NCI-H146 treated with DMSO at 0.1 percent for 48 hours (cell line): ENCODE data around the gene KDM1B.
A peak's percentile ranks its signal among the peaks of the same experiment; 100 is the strongest.

Experiments
- DNase-seq: peaks from one replicate; lab custom pipeline; 2025; ENCODE audit not compliant: unreplicated experiment; lab: John Stamatoyannopoulos, UW

The KDM1B gene, protein sequence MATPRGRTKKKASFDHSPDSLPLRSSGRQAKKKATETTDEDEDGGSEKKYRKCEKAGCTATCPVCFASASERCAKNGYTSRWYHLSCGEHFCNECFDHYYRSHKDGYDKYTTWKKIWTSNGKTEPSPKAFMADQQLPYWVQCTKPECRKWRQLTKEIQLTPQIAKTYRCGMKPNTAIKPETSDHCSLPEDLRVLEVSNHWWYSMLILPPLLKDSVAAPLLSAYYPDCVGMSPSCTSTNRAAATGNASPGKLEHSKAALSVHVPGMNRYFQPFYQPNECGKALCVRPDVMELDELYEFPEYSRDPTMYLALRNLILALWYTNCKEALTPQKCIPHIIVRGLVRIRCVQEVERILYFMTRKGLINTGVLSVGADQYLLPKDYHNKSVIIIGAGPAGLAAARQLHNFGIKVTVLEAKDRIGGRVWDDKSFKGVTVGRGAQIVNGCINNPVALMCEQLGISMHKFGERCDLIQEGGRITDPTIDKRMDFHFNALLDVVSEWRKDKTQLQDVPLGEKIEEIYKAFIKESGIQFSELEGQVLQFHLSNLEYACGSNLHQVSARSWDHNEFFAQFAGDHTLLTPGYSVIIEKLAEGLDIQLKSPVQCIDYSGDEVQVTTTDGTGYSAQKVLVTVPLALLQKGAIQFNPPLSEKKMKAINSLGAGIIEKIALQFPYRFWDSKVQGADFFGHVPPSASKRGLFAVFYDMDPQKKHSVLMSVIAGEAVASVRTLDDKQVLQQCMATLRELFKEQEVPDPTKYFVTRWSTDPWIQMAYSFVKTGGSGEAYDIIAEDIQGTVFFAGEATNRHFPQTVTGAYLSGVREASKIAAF

DNA sequence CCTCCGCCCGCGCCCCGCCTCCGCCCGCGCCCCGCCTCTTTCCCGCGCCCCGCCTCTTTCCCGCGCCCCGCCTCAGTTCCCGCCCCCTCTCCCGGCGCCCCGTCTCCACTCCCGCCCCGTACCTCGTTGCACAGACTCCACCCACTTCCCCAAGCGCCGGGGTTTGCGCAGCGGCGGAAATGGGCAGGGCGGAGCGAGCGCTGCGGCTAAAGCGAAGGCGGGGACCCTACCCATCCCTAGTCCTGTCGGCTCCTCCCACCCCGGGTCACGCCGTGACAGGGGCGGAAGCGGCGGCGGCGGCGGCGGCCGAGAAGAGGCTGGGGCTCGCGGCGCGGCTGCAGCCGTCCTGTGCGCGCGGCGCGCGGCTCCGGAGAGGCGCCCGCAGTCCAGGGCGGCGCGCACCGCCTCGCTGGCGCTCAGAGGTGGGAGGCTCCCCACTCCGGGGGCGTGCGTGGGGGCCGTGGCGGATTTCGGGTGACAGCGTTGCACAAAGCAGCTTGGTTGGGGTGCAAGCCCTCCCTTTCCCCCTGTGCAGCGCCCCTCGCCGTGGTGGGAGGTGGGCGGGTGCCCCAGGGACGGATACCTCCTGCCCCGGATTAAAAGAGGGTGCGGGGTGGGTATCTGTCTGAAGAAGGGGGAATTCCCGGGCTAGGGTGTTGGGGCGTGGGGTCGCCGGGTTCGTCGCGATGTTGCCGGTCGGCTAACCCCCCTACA, at the start of gene KDM1B:
KDM1B (plus strand) TSS at position 273 of the 714 bp plus-strand sequence. CDS start 4,474 bp downstream, outside the sequence.
- DNase-seq: peak; percentile 95

DNA sequence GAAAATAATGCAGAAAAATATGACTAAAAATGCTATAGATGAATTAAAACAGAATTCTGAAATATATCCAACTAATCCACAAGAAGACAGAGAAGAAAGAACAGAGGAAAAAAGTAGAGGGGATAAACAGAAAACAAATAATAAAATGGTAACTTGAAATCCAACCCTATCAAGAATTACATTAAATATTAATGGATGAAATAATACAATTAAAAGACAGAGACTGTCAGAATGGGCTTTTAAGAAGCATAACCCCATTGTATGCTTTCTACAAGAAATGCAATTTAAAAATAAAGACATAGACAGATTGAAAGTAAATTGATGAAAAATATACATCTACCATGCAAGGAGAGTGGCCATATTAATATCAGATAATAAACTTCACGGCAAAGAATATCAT, 48.2 kb upstream of the KDM1B start:
- no peak for DNase-seq

DNA sequence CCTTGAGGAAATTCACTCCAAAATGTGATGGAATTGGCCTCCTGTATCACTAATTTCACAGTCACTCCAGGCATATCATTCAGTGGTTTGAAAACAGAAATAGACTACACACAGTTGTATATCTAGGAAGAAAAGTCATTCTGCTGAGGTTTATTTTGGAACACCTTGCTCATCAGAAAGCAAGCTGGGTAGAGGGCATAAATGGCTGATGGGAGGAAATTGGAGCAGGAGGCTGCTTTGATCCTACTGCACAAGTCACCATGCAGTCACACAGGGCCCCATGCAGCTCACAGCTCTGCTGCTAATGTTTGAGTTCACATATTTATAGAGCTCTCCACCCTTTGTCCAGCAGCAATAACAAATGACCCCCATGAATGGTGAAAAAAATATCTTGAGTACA, 45.1 kb upstream of the KDM1B start:
- DNase-seq: no peak

DNA sequence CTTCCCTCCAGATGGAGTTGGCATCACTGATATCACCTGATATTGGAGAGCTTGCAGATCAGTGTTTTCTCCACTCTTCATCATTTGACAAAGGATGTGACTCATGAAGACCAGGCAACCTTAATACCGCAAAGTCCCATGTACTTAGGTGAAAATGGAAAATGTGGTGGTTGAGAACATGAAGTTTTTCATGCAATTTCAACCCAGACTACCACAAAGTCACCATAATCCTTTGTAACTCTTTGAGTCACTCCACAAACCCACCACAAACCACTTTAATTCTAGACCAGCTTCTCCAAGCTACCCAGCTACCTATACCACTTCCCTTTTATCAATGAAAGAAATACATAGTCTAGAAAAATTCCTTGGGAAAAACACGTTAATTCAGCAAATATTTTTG, 39.9 kb upstream of the KDM1B start:
- no peak for DNase-seq

- no peak for DNase-seq
These were observed 38.1 kb upstream of the KDM1B start for GRCh38 chr6:18117136-18117535.

DNA sequence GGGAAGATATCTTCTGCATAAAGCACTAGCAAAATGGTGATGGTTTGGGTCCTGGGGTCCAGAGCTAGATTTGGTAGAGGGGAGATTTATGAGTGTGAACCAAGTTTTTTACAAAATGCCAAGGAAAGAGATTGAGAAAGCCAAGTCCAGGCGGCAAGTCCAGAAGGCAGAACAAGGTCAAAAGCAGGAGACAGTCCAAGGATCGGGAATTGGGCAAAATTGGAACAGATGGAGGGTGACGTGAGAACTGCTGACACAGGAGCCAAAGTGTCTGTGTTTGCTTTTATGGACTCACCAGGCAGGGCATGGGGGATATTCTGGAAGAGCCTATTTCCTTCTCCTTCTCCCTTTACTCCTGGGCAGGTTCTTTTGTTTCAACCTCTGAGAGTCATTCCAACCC, 36.9 kb upstream of the KDM1B start:
- DNase-seq: no peak

DNA sequence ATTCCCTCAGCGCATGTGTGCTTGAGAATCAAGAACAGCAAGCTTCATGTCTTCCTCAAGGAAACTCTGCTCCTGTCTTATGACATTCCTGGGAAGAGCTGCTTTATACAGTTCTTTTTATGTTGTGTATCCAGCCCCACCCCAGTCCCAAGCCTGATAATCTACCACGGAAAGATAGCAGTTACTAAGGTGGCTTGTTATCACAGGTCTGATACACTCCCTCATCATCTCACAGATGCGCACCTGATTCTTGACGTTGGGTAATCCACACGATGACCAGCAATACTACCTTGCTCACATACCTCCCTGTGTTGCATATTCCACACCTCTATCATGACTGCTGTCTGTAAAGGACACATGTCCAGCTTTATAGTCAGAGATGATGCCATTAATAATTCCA, 36.0 kb upstream of the KDM1B start:
- DNase-seq: no peak

DNA sequence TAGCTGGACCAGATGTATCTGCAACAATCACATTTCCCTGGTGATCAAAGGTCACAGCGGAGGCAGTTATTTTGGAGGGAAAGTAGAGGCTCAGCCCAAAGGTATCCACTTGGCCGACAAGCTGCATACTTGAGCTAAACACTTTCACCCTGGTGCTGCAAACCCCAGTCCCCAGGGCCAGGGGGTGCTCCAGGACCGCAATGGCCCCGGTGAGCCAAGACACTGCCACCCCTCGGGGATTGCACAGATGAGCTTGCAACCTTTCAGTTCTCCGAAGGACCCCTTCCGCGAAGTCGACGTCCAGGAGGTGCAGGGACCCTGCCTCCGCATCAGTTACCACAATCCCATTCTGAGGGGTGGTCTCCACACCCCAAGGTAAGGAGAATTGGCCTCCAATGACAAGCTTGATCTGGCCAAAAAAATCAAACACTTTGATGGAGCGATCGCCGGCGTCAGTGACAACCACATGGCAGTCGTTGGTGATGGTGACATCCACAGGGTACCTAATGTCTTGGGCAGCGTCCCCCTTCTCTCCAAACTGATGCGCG, 33.6 kb upstream of the KDM1B start:
- DNase-seq: no peak

- DNase-seq: peak; percentile 72
These were observed 32.8 kb upstream of the KDM1B start, which contains the start of gene NHLRC1 for GRCh38 chr6:18122128-18123093. NHLRC1 (minus strand) TSS chr6:18122677; CDS start chr6:18122606, 71 bp downstream.

DNA sequence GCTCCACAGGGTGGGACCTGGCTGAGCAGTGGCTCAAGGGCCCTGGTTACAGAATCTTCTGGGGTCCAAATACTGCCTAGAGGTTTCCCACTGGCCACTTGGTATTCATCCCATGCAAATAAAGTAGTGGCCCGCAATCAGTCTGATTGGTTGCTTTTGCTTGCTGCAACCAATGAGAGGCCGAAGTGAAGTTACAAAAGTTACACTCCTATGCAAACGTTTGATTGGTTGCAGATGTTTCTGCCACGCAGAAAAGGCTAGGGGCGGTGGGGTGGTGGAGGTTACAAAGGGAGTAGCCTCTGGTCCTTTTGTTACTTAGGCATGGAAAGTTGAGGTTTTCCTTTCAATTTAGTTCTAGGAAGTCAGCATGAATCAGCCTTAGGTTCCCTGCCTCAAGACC, 29.1 kb upstream of the KDM1B start:
- DNase-seq: no peak

- DNase-seq: no peak
These were observed 22.9 kb upstream of the KDM1B start for GRCh38 chr6:18132346-18132745.

DNA sequence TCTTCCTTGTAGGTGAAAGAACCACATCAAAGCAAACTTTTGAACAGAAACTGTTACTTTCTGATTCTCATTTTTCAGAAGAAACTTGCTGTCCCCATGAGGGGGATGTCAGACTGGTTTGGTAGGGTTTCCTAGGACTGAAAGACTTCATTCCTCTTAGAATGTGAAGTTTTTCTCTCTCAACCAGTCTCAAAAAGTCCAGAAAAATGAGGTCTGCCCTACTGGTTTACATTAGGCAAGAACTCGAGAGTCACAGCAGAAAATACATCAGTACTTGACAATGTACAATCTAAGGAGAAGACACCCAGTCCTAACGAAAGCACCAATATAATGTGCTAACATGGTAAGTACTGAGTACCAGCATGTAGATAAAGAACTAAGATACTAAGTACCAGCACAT, 20.1 kb upstream of the KDM1B start:
- no peak for DNase-seq

DNA sequence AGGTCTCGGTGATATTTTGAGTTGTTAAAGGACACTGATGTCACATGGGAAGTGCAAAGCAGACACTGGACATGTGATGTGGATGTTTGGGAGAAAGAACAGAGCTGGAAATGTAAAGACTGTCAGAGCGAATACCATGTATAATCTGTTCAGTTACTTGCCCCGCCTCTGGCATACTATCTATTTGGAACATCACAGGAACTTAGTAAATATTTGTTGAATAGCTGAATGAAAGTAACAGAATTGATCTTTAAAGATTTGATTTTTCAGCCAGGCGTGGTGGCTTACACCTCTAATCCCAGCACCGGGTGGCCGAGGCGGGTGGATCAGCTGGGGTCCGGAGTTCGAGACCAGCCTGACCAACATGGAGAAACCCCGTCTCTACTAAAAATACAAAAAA, 19.0 kb upstream of the KDM1B start:
- DNase-seq: no peak

DNA sequence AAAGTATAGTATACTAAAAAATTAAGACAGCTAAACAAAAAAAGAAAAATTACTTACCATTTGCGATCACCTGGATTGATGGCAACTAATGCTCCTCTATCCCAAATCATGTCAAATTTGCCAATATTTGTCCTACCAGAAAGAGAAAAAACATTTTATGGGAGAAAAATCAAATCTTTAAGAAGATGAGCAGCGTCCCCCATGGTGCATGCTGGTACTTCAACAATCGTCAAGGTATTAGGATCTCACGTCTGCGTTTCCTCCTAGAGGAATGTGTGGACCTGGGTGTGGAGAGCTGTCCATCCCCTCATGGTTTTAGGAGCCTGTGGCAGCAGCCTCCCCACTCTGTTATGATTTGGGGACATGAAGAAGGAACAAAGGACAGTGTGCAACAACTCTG, 16.3 kb upstream of the KDM1B start:
- DNase-seq: no peak

DNA sequence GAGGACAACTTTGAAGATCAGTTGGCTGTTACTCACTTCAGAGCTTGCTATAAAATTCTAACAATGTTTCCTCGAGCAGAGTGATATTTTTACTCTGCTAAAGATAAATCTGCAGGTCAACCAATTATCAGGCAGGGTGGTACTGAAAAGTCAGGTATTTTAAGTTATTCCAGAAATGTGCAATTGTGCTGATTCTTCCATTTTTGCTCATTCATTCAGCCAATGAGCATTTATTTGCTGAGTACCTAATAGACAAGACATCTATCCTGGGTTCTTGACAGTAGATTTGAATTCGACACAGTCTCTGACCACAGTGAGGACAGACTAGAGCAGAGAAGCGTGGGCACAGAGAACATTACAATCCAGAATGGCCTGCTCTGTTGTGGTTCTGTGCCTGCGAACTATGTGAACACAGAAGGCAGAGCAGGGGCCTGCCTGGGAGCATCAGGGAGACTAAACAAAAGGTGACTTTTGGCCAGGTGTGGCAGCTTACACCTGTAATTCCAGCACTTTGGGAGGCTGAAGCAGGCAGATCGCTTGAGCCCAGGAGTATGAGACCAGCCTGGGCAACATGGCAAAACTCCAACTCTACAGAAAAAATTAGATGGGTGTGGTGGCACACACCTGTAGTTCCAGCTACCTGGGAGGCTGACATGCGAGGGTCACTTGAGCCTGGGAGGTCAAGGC, 15.1 kb upstream of the KDM1B start:
- no peak for DNase-seq

DNA sequence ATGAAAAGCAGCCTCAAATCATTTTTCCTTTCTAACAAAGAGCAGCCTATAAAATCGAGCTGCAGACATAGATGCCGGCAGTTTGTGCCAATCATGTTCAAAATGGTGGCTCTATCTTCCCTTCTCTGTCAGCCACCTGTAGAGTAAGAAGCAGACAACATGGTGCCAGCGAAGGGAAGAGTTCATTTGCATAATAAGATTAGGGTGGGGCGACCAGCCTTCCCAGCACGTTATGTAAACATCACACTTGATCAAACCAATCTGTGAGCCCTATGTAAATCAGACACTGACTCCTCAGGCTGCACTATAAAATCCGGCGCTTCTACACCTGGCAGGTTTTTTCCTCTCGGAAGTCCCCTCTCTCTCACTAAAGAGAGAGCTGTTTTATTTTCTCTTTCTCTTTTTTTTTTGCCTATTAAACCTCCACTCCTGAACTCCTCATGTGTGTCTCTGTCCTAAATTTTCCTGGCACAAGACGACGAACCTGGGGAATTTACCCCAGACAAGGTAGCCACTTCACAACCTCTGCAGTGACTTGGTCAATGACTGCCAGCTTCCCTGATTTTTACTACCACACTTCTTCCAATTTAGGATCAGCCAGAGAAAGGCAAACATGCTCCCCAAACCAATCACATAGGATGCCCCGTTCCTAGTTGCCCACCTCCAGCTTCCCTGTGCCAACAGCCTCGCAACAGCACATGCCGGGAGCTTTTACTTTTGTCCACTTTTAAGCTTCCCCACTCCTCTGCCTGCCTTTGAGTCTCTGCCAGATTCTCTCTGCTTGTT, 13.2 kb upstream of the KDM1B start:
- peak; percentile 84 for DNase-seq

GRCh38 chr6:18142591-18142861, 12.7 kb upstream of the KDM1B start:
- no peak for DNase-seq

- DNase-seq: no peak
These were observed 8.1 kb upstream of the KDM1B start for GRCh38 chr6:18147160-18147559.

DNA sequence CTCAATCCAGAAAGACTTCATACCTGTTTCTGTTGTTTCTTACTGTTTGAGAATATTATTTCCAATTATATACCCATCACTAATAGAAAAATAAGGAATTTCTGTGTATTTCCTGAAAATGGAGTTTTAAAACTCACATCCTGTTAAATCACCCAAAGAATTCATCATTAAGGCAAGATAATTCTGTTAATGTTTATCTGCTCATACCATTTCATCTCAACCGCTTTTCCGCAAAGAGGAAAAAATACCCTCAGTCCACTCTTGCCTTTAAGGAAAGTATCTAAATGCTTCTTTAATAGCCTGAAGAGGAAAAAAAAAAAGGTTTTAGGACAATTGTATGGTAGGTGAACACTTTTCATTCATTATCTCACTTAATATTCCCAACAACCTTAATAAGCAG, 7.6 kb upstream of the KDM1B start:
- no peak for DNase-seq
